WTC11 (cell line): Measurements from ENCODE around the gene STX5. TPM values are rescaled to one million over a fixed set of nuclear protein-coding genes. Genes with fewer than 3 reads are reported as not detected.
A peak's percentile ranks its signal among the peaks of the same experiment; 100 is the strongest.

Experiments used
- ATF2 ChIP-seq: sonication (generic); formaldehyde crosslinking; IDR thresholded peaks from 2 replicates; pipeline ENCODE4 v1.8.1; 2022; ENCODE audit warnings: low read depth, missing genetic modification reagents, borderline replicate concordance
- ATF3 ChIP-seq: sonication (generic); formaldehyde crosslinking; conservative IDR thresholded peaks from 2 replicates; pipeline ENCODE4 v1.8.1; 2022; ENCODE audit warnings: mild to moderate bottlenecking, missing genetic modification reagents
- CTCF ChIP-seq: fragments of 200-600 bp; IDR thresholded peaks from 2 replicates; pipeline ENCODE4 v1.8.0; 2022; ENCODE audit warnings: antibody characterized with exemption
- E2F4 ChIP-seq: sonication (generic); formaldehyde crosslinking; IDR thresholded peaks from 2 replicates; pipeline ENCODE4 v1.8.1; 2022; ENCODE audit warnings: low read depth, mild to moderate bottlenecking, moderate library complexity, missing genetic modification reagents, borderline replicate concordance
- ERG ChIP-seq: fragments of 250-450 bp; sonication (Bioruptor Pico); IDR thresholded peaks from 2 replicates; pipeline ENCODE4 v1.8.0; 2021; ENCODE audit warnings: mild to moderate bottlenecking
- JAZF1 ChIP-seq: fragments of 250-450 bp; sonication (Bioruptor Pico); IDR thresholded peaks from 2 replicates; pipeline ENCODE4 v1.9.0; 2021; ENCODE audit warnings: moderate library complexity, mild to moderate bottlenecking, inconsistent platforms
- JUN ChIP-seq: sonication (generic); formaldehyde crosslinking; IDR thresholded peaks from 2 replicates; pipeline ENCODE4 v1.8.0; 2023; ENCODE audit warnings: mild to moderate bottlenecking, missing genetic modification reagents
- NFE2L1 ChIP-seq: sonication (generic); formaldehyde crosslinking; IDR thresholded peaks from 2 replicates; pipeline ENCODE4 v1.8.1; 2023; ENCODE audit warnings: missing genetic modification reagents
- NFYB ChIP-seq: sonication (generic); formaldehyde crosslinking; conservative IDR thresholded peaks from 2 replicates; pipeline ENCODE4 v1.8.0; 2022; ENCODE audit warnings: low read depth, missing genetic modification reagents
- NR1H2 ChIP-seq: sonication (generic); formaldehyde crosslinking; IDR thresholded peaks from 2 replicates; pipeline ENCODE4 v1.9.0; 2021; ENCODE audit warnings: mild to moderate bottlenecking, moderate library complexity, missing genetic modification reagents
- NR3C1 ChIP-seq: sonication (generic); formaldehyde crosslinking; conservative IDR thresholded peaks from 2 replicates; pipeline ENCODE4 v1.8.1; 2023; ENCODE audit warnings: low read depth, mild to moderate bottlenecking, missing genetic modification reagents
- PRDM15 ChIP-seq: sonication (generic); formaldehyde crosslinking; IDR thresholded peaks from 2 replicates; pipeline ENCODE4 v1.8.0; 2022; ENCODE audit warnings: missing genetic modification reagents
- SMAD3 ChIP-seq: sonication (generic); formaldehyde crosslinking; IDR thresholded peaks from 2 replicates; pipeline ENCODE4 v1.8.0; 2022; ENCODE audit warnings: missing genetic modification reagents, mild to moderate bottlenecking, borderline replicate concordance
- SMAD4 ChIP-seq: sonication (generic); formaldehyde crosslinking; IDR thresholded peaks from 2 replicates; pipeline ENCODE4 v1.8.0; 2022; ENCODE audit warnings: mild to moderate bottlenecking, missing genetic modification reagents
- SP1 ChIP-seq: sonication (generic); formaldehyde crosslinking; conservative IDR thresholded peaks from 2 replicates; pipeline ENCODE4 v1.8.1; 2022; ENCODE audit warnings: missing genetic modification reagents
- USF1 ChIP-seq: sonication (generic); formaldehyde crosslinking; IDR thresholded peaks from 2 replicates; pipeline ENCODE4 v1.8.0; 2022; ENCODE audit warnings: mild to moderate bottlenecking, missing genetic modification reagents
- ZBTB43 ChIP-seq: sonication (generic); formaldehyde crosslinking; IDR thresholded peaks from 2 replicates; pipeline ENCODE4 v1.8.1; 2023; ENCODE audit warnings: mild to moderate bottlenecking, missing genetic modification reagents
- ZNF512 ChIP-seq: sonication (generic); formaldehyde crosslinking; IDR thresholded peaks from 2 replicates; pipeline ENCODE4 v1.8.1; 2022; ENCODE audit warnings: missing genetic modification reagents, borderline replicate concordance
- ZNF532 ChIP-seq: fragments of 250-450 bp; sonication (Bioruptor Pico); IDR thresholded peaks from 2 replicates; pipeline ENCODE4 v1.9.0; 2021; ENCODE audit warnings: mild to moderate bottlenecking, borderline replicate concordance
- total RNA-seq: library from RNA; stranded (reverse); gene quantifications from 3 replicates; pipeline ENCODE4 v1.2.3, GENCODE V29; 2021

Gene STX5
- total RNA-seq, 1 experiment from 2014 or later = 30.2 TPM

- no peak for TF ChIP-seq CTCF
- no peak for TF ChIP-seq NR3C1 (CRISPR knock-in tag)
- no peak for TF ChIP-seq NR1H2
- TF ChIP-seq ATF2 = peak; percentile 48; the same call in 1 of the 2 replicates
- no peak for TF ChIP-seq PRDM15 (CRISPR knock-in tag)
- no peak; the same call in 1 of the 2 replicates for TF ChIP-seq NFE2L1 (CRISPR knock-in tag)
- no peak for TF ChIP-seq ZNF512 (CRISPR knock-in tag)
- TF ChIP-seq ATF3 (CRISPR knock-in tag) = no peak
- peak; percentile 92 for TF ChIP-seq SP1 (CRISPR knock-in tag)
- TF ChIP-seq ZNF532 = no peak
- TF ChIP-seq SMAD3 (CRISPR knock-in tag) = 0 out of 2 replicates have a peak, but pooled peaks have one; percentile 48
- no peak for TF ChIP-seq JAZF1
- no peak for TF ChIP-seq JUN
- TF ChIP-seq SMAD4 = no peak
- peak; percentile 56; the same call in 1 of the 2 replicates for TF ChIP-seq USF1
- no peak; the same call in 1 of the 2 replicates for TF ChIP-seq ERG (CRISPR knock-in tag)
- peak; percentile 76; the same call in 1 of the 2 replicates for TF ChIP-seq ZBTB43 (CRISPR knock-in tag)
- TF ChIP-seq E2F4 = no peak
- TF ChIP-seq NFYB (CRISPR knock-in tag) = peak; percentile 21; the same call in 1 of the 2 replicates
Observed at GRCh38 chr11:62791501-62792201, 40.2 kb downstream of the STX5 start, which contains the start of gene TMEM223 (continued).
